ENCODE data around the gene ITPKB.

DNA sequence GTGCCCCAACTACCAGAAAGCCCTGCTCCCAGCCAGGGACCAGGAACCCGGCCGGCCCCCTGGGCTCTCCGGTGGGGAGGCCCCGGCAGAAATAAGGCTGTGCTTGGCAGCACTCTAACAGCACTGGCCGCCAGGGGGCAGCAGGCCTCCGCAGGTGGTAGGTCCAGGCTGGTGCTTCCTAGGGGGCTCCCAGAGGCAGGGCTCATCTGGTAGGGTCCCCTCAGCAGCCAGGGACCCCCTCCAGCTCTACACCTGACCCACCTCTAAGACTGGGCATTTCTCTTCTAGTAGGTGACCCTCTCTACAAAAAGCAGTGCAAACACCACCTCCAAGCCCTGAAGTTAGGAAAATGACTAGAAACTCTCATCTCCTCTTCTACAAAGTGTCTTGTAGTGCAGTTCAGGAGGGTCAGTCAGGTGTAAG lies 104.9 kb downstream of the ITPKB start:
- TF ChIP-seq POLR2A (IDR thresholded peaks at IDR 0.05), result no peak
- TF ChIP-seq, protein P1, sequence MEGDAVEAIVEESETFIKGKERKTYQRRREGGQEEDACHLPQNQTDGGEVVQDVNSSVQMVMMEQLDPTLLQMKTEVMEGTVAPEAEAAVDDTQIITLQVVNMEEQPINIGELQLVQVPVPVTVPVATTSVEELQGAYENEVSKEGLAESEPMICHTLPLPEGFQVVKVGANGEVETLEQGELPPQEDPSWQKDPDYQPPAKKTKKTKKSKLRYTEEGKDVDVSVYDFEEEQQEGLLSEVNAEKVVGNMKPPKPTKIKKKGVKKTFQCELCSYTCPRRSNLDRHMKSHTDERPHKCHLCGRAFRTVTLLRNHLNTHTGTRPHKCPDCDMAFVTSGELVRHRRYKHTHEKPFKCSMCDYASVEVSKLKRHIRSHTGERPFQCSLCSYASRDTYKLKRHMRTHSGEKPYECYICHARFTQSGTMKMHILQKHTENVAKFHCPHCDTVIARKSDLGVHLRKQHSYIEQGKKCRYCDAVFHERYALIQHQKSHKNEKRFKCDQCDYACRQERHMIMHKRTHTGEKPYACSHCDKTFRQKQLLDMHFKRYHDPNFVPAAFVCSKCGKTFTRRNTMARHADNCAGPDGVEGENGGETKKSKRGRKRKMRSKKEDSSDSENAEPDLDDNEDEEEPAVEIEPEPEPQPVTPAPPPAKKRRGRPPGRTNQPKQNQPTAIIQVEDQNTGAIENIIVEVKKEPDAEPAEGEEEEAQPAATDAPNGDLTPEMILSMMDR (IDR thresholded peaks at IDR 0.05), result peak; percentile 85 to 95 (median 89)
